ENCODE results near the gene ACSM5.
"Not testable (repeated sequence)": the region's sequence is repeated elsewhere in the genome, so short reads cannot be mapped to it uniquely, and the experiment has no call there.

Gene ACSM5

GRCh38 chr16:20401066-20401465 lies 8.3 kb upstream of the ACSM5 start:
- no peak for DNase-seq

- no peak for DNase-seq
Measured at GRCh38 chr16:20401475-20402016, 7.8 kb upstream of the ACSM5 start.

- DNase-seq = no peak
Measured at GRCh38 chr16:20402651-20403050, 6.7 kb upstream of the ACSM5 start.

GRCh38 chr16:20404637-20405036 lies 4.7 kb upstream of the ACSM5 start, which contains the start of gene PDILT:
PDILT (minus strand) TSS chr16:20404737; CDS start chr16:20399300, 5,437 bp downstream.
- no peak for DNase-seq

GRCh38 chr16:20410121-20410723 lies 888 bp downstream of the ACSM5 start:
- DNase-seq = peak; percentile 25

GRCh38 chr16:20411055-20411454 lies 1.7 kb downstream of the ACSM5 start:
- DNase-seq = no peak

GRCh38 chr16:20415541-20415940 lies 6.2 kb downstream of the ACSM5 start:
- no peak for DNase-seq

GRCh38 chr16:20419093-20419492 lies 9.8 kb downstream of the ACSM5 start:
- not testable (repeated sequence) for DNase-seq

- DNase-seq = not testable (repeated sequence)
Measured at GRCh38 chr16:20421748-20422147, 12.4 kb downstream of the ACSM5 start.

- not testable (repeated sequence) for DNase-seq
Measured at GRCh38 chr16:20423772-20424128, 14.4 kb downstream of the ACSM5 start.

- no peak for DNase-seq
Measured at GRCh38 chr16:20424129-20424866, 15.0 kb downstream of the ACSM5 start.

GRCh38 chr16:20427401-20427797 lies 18.1 kb downstream of the ACSM5 start:
- DNase-seq = not testable (repeated sequence)

GRCh38 chr16:20429499-20429898 lies 20.2 kb downstream of the ACSM5 start:
- not testable (repeated sequence) for DNase-seq

- not testable (repeated sequence) for DNase-seq
Measured at GRCh38 chr16:20430480-20430879, 21.1 kb downstream of the ACSM5 start.

- DNase-seq = no peak
Measured at GRCh38 chr16:20430948-20431347, 21.6 kb downstream of the ACSM5 start.

- DNase-seq = not testable (repeated sequence)
Measured at GRCh38 chr16:20438950-20439349, 29.6 kb downstream of the ACSM5 start.

GRCh38 chr16:20439820-20440231 lies 30.5 kb downstream of the ACSM5 start:
- DNase-seq = not testable (repeated sequence)

GRCh38 chr16:20440731-20441130 lies 31.4 kb downstream of the ACSM5 start:
- not testable (repeated sequence) for DNase-seq

- DNase-seq = no peak
Measured at GRCh38 chr16:20441191-20441590, 31.9 kb downstream of the ACSM5 start.

- DNase-seq = not testable (repeated sequence)
Measured at GRCh38 chr16:20441859-20442258, 32.5 kb downstream of the ACSM5 start.

- not testable (repeated sequence) for DNase-seq
Measured at GRCh38 chr16:20446652-20447393, 37.5 kb downstream of the ACSM5 start.

- not testable (repeated sequence) for DNase-seq
Measured at GRCh38 chr16:20451364-20451763, 42.0 kb downstream of the ACSM5 start, which contains the start of gene ACSM2A. ACSM2A (plus strand) TSS chr16:20451521; CDS start chr16:20460115, 8,594 bp downstream.

- not testable (repeated sequence) for DNase-seq
Measured at GRCh38 chr16:20453633-20454032, 44.3 kb downstream of the ACSM5 start.
